Liver (tissue), 3 donors: ENCODE measurements around the gene TSGA10.

Experiments
- RAD21 ChIP-seq, 2 donors: IDR thresholded peaks; 2 replicates each; pipeline ENCODE4 v1.6.1; 2016; ENCODE audit warnings: antibody characterized with exemption in 2 of 2, mild to moderate bottlenecking in 2 of 2
- REST ChIP-seq: IDR thresholded peaks from 2 replicates; pipeline ENCODE4 v1.6.1; 2016; ENCODE audit warnings: antibody characterized with exemption, mild to moderate bottlenecking
- RXRA ChIP-seq, 2 donors: IDR thresholded peaks; 2 replicates each; pipeline ENCODE4 v1.6.1; 2017 to 2018; ENCODE audit warnings: antibody characterized with exemption in 2 of 2, mild to moderate bottlenecking in 1 of 2
- TAF1 ChIP-seq: conservative IDR thresholded peaks from 2 replicates; pipeline ENCODE4 v1.6.1; 2016; ENCODE audit warnings: antibody characterized with exemption, mild to moderate bottlenecking
- YY1 ChIP-seq: IDR thresholded peaks from 2 replicates; pipeline ENCODE4 v1.6.1; 2016; ENCODE audit warnings: antibody characterized with exemption, mild to moderate bottlenecking
- TF ChIP-seq, protein P1 (sequence below): fragments of 150-350 bp; IDR thresholded peaks from 2 replicates; pipeline ENCODE4 v1.5.1; 2017; ENCODE audit warnings: improper control_type of control experiment, low read depth, low read length; ENCODE audit not compliant: missing input control
- donor health status: healthy.
- donor health status: healthy.

- TF ChIP-seq, protein P1, sequence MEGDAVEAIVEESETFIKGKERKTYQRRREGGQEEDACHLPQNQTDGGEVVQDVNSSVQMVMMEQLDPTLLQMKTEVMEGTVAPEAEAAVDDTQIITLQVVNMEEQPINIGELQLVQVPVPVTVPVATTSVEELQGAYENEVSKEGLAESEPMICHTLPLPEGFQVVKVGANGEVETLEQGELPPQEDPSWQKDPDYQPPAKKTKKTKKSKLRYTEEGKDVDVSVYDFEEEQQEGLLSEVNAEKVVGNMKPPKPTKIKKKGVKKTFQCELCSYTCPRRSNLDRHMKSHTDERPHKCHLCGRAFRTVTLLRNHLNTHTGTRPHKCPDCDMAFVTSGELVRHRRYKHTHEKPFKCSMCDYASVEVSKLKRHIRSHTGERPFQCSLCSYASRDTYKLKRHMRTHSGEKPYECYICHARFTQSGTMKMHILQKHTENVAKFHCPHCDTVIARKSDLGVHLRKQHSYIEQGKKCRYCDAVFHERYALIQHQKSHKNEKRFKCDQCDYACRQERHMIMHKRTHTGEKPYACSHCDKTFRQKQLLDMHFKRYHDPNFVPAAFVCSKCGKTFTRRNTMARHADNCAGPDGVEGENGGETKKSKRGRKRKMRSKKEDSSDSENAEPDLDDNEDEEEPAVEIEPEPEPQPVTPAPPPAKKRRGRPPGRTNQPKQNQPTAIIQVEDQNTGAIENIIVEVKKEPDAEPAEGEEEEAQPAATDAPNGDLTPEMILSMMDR: no peak
- TF ChIP-seq REST: no peak
- TF ChIP-seq TAF1: no peak
- TF ChIP-seq YY1: no peak
- no peak for TF ChIP-seq RAD21 (IDR thresholded peaks at IDR 0.05)
- no peak for TF ChIP-seq RXRA (IDR thresholded peaks at IDR 0.05)
Measured at GRCh38 chr2:99111236-99111635, 43.5 kb downstream of the TSGA10 start.
